Hepatocyte (in vitro differentiated cells): ENCODE data around the gene C20orf144. TPM values are rescaled to one million over a fixed set of nuclear protein-coding genes. Genes with fewer than 3 reads are reported as not detected.

Experiments used
- DNase-seq: peaks from one replicate; pipeline ENCODE4 v3.0.0-alpha.2; 2016; ENCODE audit warnings: low spot score
- H2AFZ ChIP-seq: fragments of 200-600 bp; sonication (generic); 2 replicates; pipeline ENCODE4 v1.6.0; 2016; ENCODE audit warnings: antibody characterized with exemption, mild to moderate bottlenecking
- H3K27ac ChIP-seq: fragments of 200-600 bp; sonication (generic); 2 replicates; pipeline ENCODE4 v1.5.1; 2016; ENCODE audit warnings: mild to moderate bottlenecking
- H3K27me3 ChIP-seq: fragments of 200-600 bp; sonication (generic); 2 replicates; pipeline ENCODE4 v1.6.1; 2016
- H3K36me3 ChIP-seq: fragments of 200-600 bp; sonication (generic); replicated peaks from 2 replicates; pipeline ENCODE4 v1.5.1; 2016; ENCODE audit warnings: low read depth; ENCODE audit not compliant: insufficient read depth
- H3K4me1 ChIP-seq: fragments of 200-600 bp; sonication (generic); 2 replicates; pipeline ENCODE4 v1.5.1; 2016; ENCODE audit warnings: mild to moderate bottlenecking, moderate library complexity; ENCODE audit not compliant: insufficient read depth
- H3K4me2 ChIP-seq: fragments of 200-600 bp; sonication (generic); 2 replicates; pipeline ENCODE4 v1.6.0; 2016
- H3K4me3 ChIP-seq: fragments of 200-600 bp; sonication (generic); 2 replicates; pipeline ENCODE4 v1.5.1; 2016; ENCODE audit warnings: mild to moderate bottlenecking
- H3K79me2 ChIP-seq: fragments of 200-600 bp; sonication (generic); 2 replicates; pipeline ENCODE4 v1.6.0; 2017; ENCODE audit warnings: mild to moderate bottlenecking
- H3K9me2 ChIP-seq: fragments of 200-600 bp; sonication (generic); replicated peaks from 2 replicates; pipeline ENCODE4 v1.6.0; 2017; ENCODE audit warnings: mild to moderate bottlenecking; ENCODE audit not compliant: insufficient read depth
- H3K9me3 ChIP-seq: fragments of 200-600 bp; sonication (generic); 2 replicates; pipeline ENCODE4 v1.5.1; 2016; ENCODE audit warnings: low read depth, mild to moderate bottlenecking
- H4K20me1 ChIP-seq: fragments of 200-600 bp; sonication (generic); 2 replicates; pipeline ENCODE4 v1.6.0; 2016; ENCODE audit warnings: mild to moderate bottlenecking; ENCODE audit not compliant: insufficient read depth, poor library complexity, severe bottlenecking
- EZH2 ChIP-seq: fragments of 200-600 bp; sonication (generic); IDR thresholded peaks from 2 replicates; pipeline ENCODE4 v1.6.1; 2016; ENCODE audit warnings: antibody characterized with exemption, mild to moderate bottlenecking, borderline replicate concordance
- EZH2phosphoT487 ChIP-seq: fragments of 200-600 bp; sonication (generic); IDR thresholded peaks from one replicate; pipeline ENCODE4 v1.6.1; 2018; ENCODE audit warnings: antibody characterized with exemption, mild to moderate bottlenecking, low read depth, moderate library complexity; ENCODE audit not compliant: unreplicated experiment, severe bottlenecking
- WGBS: methylation state at CpG from one replicate; pipeline ENCODE4 v1.1.6; 2016; ENCODE audit warnings: low lambda C conversion rate; ENCODE audit errors: missing lambda C conversion rate; 5-methylcytosine and 5-hydroxymethylcytosine counted together
- polyA plus RNA-seq: library from polyadenylated mRNA; unstranded; fragments of >200 nt; fragmentation: Nextera tagmentation; extraction: Ambion mirVana; gene quantifications from 2 replicates; pipeline ENCODE4 v1.2.1, GENCODE V29; 2016
- total RNA-seq: library from RNA; depleted of rRNA; stranded (reverse); fragments of >200 nt; gene quantifications from 2 replicates; pipeline ENCODE4 v1.2.3, GENCODE V29; 2014
- TF ChIP-seq, protein P1 (sequence below): fragments of 200-600 bp; sonication (generic); IDR thresholded peaks from 2 replicates; pipeline ENCODE4 v1.5.1; 2016; ENCODE audit warnings: antibody characterized with exemption, mild to moderate bottlenecking; ENCODE audit not compliant: poor library complexity

The C20orf144 gene
- total and polyA plus RNA-seq, 2 experiments from 2014 or later = 0.30 to 0.46 TPM

DNA sequence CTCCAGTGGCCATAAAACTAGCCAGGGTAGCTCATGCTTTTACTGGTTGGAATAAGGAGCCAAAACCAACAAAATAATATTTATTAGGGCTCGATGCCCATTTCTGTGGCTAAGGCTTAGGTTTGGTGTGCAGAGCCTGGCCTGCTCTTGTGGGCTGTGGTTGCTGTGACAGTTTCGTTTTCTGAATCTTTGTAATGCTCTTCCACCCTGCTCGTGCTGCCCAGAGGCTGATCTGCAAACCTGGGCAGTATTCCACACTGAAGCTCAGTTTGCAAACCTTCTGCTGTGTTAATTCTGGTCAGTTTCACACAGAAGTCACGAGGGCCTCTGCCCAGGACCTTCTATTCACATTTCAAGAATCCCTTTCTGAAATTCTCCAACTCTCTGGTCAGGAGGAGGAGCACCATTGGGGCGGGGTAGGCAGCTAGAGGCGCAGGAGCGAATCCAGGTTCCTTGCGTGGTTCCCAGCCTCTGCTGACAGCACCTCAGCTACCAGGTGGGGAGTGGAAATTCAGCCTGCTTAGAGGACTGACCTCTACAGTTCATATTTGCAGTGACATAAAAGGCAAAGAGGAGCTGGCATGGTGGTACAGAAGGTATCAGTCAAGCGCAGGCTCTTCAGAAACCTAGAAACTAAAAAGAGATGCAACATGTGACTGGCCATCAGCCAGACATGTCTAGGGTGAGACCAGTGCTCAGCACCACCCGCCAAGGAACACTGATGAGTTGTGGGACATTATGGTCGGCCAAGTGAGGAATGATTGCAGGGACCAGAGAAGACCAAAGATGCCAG lies 14.3 kb upstream of the C20orf144 start:
- Histone ChIP-seq H2AFZ (no peak overlapping the region), H3K27me3 (no peaks in the 10 kb centered on the region), H3K4me3 (no peak overlapping the region), H3K27ac (no peak overlapping the region), H4K20me1 (no peaks in the 10 kb centered on the region), H3K4me2 (no peak overlapping the region), H3K36me3 (no peaks in the 10 kb centered on the region), H3K4me1 (peaks cover 2% of the 10 kb centered on the region), H3K9me2 (no peaks in the 10 kb centered on the region), H3K9me3 (no peaks in the 10 kb centered on the region), H3K79me2 (no peaks in the 10 kb centered on the region)
- WGBS = 93% methylated on average over 11 of the region's 11 CpGs
- no peak for DNase-seq
- no peak for TF ChIP-seq EZH2phosphoT487
- no peak for TF ChIP-seq EZH2
- TF ChIP-seq, protein P1, sequence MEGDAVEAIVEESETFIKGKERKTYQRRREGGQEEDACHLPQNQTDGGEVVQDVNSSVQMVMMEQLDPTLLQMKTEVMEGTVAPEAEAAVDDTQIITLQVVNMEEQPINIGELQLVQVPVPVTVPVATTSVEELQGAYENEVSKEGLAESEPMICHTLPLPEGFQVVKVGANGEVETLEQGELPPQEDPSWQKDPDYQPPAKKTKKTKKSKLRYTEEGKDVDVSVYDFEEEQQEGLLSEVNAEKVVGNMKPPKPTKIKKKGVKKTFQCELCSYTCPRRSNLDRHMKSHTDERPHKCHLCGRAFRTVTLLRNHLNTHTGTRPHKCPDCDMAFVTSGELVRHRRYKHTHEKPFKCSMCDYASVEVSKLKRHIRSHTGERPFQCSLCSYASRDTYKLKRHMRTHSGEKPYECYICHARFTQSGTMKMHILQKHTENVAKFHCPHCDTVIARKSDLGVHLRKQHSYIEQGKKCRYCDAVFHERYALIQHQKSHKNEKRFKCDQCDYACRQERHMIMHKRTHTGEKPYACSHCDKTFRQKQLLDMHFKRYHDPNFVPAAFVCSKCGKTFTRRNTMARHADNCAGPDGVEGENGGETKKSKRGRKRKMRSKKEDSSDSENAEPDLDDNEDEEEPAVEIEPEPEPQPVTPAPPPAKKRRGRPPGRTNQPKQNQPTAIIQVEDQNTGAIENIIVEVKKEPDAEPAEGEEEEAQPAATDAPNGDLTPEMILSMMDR = no peak

- Histone ChIP-seq H3K36me3 (no peaks in the 10 kb centered on the region), H3K27ac (no peak overlapping the region), H3K79me2 (no peaks in the 10 kb centered on the region), H3K9me3 (no peaks in the 10 kb centered on the region), H3K9me2 (no peaks in the 10 kb centered on the region), H2AFZ (no peak overlapping the region), H3K4me3 (no peak overlapping the region), H3K27me3 (no peaks in the 10 kb centered on the region), H3K4me2 (no peak overlapping the region), H3K4me1 (peaks cover 8% of the 10 kb centered on the region), H4K20me1 (no peaks in the 10 kb centered on the region)
- DNase-seq = no peak
- TF ChIP-seq EZH2 = no peak
- 83% methylated on average over 14 of the region's 14 CpGs for WGBS
Observed at GRCh38 chr20:33648396-33649004, 13.6 kb upstream of the C20orf144 start.

- Histone ChIP-seq H3K27ac (no peak overlapping the region), H3K9me2 (no peaks in the 10 kb centered on the region), H4K20me1 (no peaks in the 10 kb centered on the region), H3K36me3 (no peaks in the 10 kb centered on the region), H2AFZ (no peak overlapping the region), H3K27me3 (no peaks in the 10 kb centered on the region), H3K4me1 (peaks cover 15% of the 10 kb centered on the region), H3K4me2 (no peak overlapping the region), H3K4me3 (no peak overlapping the region), H3K9me3 (no peaks in the 10 kb centered on the region), H3K79me2 (no peaks in the 10 kb centered on the region)
- DNase-seq = no peak
- no peak for TF ChIP-seq EZH2
- TF ChIP-seq, protein P1 = no peak
- no peak for TF ChIP-seq EZH2phosphoT487
- WGBS = 85% methylated on average over 19 of the region's 19 CpGs
Observed at GRCh38 chr20:33649201-33649681, 12.9 kb upstream of the C20orf144 start.

- peaks cover 25% of the 10 kb centered on the region for H3K4me1 ChIP-seq
Observed at GRCh38 chr20:33650111-33650752, 11.9 kb upstream of the C20orf144 start.

More at GRCh38 chr20:33650111-33650752, 11.9 kb upstream of the C20orf144 start:
- no peak overlapping the region for H3K4me3 ChIP-seq
- no peaks in the 10 kb centered on the region for H3K27me3 ChIP-seq
- WGBS = 92% methylated on average over 11 of the region's 11 CpGs
- H3K4me2 ChIP-seq = no peak overlapping the region
- no peaks in the 10 kb centered on the region for H3K9me3 ChIP-seq
- no peaks in the 10 kb centered on the region for H3K36me3 ChIP-seq
- H3K79me2 ChIP-seq = no peaks in the 10 kb centered on the region
- no peak overlapping the region for H3K27ac ChIP-seq
- no peak overlapping the region for H2AFZ ChIP-seq
- no peaks in the 10 kb centered on the region for H4K20me1 ChIP-seq
- no peaks in the 10 kb centered on the region for H3K9me2 ChIP-seq
- DNase-seq = no peak
- TF ChIP-seq EZH2 = no peak
- TF ChIP-seq, protein P1 = no peak
- TF ChIP-seq EZH2phosphoT487 = no peak
